Dedifferentiated amniotic fluid mesenchymal stem cell (primary cell): ENCODE measurements around the gene TUBE1.

ENCODE experiments used
- DNase-seq: peaks from one replicate; pipeline ENCODE4 v3.0.0-alpha.2; 2016; ENCODE audit errors: extremely low spot score

The TUBE1 gene

DNA sequence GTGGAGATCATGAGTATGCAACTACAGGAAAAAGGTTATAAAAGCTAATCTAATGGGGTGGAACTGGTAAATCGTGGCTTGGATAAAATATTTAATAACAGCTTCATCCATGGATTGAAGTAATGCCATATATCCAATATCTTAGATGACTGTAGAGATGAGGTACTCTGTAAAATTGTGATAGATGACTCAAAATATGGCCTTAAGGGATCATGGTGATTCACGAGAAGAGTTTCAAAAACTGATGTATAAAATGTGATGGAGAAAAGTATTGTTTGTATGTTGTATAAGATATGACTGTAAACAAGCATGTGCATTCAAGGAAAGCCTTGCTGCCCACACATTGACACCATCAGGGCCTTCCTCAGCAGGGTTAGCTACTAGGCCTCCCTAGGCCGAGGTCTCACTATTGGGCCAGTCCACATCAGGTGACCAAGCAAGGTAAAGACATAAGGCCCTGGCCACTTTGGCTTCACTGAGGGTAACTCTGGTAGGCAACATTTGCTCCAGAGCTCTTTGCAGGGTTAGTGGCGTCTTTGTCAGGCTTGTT, 51.1 kb downstream of the TUBE1 start:
- no peak for DNase-seq

DNA sequence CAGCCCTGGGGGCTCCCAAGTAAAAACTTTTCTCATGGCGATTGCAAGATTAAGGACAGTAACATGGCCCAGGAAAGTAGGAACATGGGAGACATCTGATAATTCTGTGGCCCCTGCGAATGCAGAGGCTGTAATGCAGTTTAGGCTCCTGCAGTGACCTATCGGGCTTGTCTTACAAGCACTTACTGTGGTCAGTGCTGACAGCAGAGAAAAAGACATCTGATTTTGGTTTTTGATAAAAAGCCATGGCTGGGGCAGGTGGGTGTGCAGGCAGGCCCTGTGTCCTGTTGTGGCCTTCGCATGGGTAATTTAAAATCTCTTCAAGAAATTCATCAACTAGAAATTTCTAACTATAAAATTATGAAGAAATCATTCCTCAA, 52.7 kb downstream of the TUBE1 start:
- DNase-seq, result no peak

DNA sequence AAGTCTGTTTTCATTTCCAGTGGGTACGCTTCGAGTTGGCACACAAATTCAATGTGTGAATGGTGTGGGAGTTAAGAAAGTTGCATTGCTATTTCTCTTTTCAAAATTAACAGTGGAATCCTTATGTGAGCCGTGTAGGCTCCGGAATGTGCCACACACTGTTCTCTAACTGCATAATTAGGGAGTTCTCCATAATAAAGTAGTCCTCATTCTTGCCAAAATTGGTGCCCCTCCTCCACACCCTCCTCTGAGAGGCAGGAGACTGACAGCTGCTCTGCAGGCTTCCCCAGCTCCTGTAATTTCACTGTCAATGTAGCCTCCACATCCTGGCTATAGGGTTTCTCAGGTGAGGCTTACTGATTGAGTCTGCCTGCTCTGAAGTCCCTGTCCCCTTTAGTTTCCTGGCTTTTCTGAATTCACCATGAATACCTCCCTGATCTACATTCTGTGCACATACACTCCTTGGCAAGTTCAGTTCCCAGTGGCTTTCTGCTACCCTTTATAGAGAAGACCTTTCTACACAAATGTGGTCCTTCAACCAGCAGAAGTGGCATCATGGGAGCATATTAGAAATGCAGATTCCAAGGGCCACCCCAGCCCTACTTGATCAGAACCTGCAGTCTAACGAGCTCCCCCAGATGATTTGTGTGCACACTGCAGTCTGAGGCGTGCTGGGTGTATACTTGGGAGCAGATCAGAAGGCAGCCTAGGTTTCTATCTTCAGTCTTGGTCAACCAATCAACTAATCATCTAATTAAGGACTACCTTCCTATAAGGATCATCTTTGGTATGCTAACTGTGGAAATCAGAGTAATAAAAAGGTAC, 53.3 kb downstream of the TUBE1 start:
- DNase-seq, result no peak

DNA sequence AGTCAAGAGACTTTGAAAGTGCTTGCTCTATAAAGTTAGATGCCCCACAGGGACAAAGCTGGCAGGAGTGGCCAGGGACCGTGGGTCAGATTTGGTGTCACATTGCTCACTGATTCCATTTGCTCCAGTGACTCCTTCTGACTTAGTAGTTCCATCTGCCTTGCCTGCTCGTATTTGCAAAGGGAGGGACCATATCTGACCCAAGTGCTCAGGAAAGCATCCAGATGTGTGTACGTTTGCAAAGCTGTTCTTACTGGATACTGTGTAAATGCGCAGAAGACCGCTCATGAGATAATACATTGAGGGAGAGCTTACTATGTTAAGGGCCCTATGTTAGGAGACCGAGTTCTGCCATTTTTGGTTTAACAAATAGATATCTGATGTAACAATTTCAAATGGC, 54.6 kb downstream of the TUBE1 start:
- DNase-seq, result no peak

DNA sequence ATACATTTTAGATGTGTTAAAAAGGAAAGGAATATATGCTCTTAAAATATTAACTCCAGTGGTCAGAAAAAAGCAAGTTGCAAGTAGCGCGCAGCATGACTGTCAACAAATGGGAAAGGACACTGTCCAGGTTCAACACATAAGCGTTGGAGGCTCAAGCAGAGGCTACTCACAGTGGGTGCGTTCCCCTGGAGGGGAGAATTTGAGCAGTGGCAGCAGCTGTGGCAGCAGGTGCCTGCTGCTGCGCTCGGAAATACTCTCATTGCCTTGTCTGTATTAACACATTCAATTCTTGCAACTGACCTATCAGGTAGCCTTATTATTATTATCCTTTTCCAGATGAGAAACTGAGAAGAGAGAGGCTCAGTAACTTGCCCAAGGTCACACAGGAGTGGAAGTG, 55.3 kb downstream of the TUBE1 start:
- no peak for DNase-seq

GRCh38 chr6:112030961-112031660, 56.2 kb downstream of the TUBE1 start:
- DNase-seq, result no peak

- DNase-seq, result no peak
These were observed 56.9 kb downstream of the TUBE1 start for GRCh38 chr6:112030206-112030960.

- DNase-seq, result no peak
These were observed 58.0 kb downstream of the TUBE1 start for GRCh38 chr6:112029045-112029822.

DNA sequence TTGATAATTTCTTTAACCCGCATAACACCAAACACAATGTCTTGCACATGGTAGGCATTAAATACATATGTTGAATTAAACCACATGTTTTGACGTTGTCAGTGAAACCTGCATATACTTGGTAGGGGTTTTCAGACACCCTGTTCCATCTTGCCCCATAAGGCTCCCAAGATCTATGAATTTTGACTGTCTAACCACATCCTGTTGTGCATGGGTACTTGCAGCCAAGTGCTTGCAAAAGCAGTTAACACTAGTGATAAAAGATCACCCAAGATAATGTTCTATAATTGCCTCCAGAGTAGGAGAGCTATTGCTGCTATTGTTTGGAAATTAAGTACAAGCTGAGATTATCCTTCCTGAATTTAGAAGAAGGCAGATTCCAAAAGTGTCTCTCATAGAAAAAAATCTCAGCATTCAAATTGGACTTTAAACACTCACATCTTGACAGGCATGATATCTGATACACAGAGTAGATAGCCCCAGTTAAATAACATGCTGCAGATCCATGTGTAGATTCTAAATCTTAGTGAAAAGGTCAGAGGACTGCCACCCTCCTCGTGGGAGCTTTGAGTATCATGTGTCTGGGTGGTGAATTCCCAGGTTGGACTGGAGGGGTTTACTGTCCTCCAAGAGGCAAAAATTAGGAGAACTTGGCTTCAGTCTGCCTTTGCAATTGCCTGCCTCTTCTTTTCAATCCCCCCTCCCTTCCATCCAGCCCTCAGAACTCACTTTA, 59.2 kb downstream of the TUBE1 start:
- DNase-seq, result no peak

GRCh38 chr6:112026933-112027332, 60.3 kb downstream of the TUBE1 start:
- no peak for DNase-seq

DNA sequence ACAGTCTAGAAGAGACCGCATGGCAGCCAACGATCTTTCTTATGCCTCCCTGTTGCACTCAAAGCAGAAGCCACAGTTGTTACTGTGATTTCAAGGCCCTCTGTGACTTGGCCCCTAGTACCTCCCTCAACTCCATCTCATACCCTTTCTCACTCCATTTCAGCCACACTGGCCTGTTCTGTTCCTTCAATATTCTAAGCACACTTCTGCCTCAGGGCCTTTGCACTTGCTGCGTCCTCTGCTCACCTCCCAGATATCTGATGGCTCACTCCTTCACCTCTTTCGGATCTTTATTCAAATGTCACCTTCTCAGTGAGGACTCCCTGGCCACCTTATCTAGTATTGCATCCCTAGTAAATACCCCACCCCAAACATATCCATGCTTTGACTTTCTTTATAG, 62.8 kb downstream of the TUBE1 start:
- no peak for DNase-seq

DNA sequence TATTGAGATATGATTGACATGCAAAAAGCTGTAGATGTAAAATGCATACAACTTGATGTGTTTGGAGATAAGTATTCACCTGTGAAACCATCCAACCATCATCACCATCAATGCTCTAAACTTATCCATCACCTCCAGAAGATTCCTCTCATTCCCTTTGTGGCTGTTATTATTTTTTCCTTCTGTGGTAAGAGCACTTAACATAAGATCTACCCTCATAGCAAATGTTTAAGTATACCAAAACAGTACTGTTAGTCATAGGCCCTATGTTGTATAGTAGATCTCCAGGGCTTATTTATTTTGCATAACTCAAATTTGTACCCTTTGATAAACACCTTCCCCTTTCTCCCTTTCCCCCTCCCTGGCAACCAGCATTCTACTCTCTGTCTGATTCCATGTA, 64.5 kb downstream of the TUBE1 start:
- DNase-seq, result no peak

DNA sequence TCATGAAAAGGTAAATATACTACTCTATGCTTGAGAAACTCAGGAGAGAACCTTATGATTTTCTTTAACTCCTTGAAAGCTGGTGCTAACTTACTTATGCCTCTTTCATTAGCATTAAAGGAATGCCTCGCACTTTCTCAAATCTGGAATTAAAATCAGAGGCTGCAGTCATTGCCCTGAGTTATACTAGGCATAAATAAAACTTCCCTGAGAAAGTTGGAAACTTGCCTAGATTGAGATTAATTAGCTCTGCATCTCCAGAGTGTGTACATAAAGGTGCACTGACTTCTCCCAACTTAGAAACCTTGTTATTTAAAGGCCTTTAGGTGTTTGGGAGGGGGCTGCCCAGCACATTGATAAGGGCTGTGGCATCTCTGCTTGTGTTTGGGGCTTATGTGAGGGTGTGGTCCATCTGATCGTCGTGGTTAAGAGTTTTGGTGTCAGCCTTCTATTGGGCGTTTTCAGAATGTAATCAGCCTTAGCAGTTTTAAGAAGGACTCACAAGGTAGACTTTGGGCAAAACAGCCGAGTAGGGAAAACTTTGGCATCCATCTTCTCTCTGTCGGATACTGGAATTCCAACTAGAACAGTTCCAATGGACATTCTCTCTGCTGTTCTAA, 65.5 kb downstream of the TUBE1 start:
- DNase-seq, result no peak
